Astrocyte (in vitro differentiated cells and primary cell): ENCODE data around the gene PRRC2C.

ENCODE experiments used
- CTCF ChIP-seq: IDR thresholded peaks from 2 replicates; pipeline ENCODE4 v1.5.1; 2011; ENCODE audit warnings: low read depth, mild to moderate bottlenecking, inconsistent platforms, low read length, moderate library complexity; ENCODE audit not compliant: insufficient read depth
- EZH2 ChIP-seq: IDR thresholded peaks from 2 replicates; pipeline ENCODE4 v1.6.1; 2012; ENCODE audit warnings: mild to moderate bottlenecking, low read length, inconsistent platforms; ENCODE audit not compliant: insufficient read depth

- TF ChIP-seq CTCF (no peak), EZH2 (no peak)
These were observed 139.9 kb downstream of the PRRC2C start for GRCh38 chr1:171625225-171625624.
